NCI-H82 (cell line): ENCODE results near the gene FRMPD4.

Experiments
- DNase-seq: peaks from one replicate; lab custom pipeline; 2025; lab: John Stamatoyannopoulos, UW

Gene FRMPD4

GRCh38 chrX:12301288-12301687 is 163.0 kb downstream of the FRMPD4 start:
- no peak for DNase-seq

- no peak for DNase-seq
Measured at GRCh38 chrX:12304261-12304660, 166.0 kb downstream of the FRMPD4 start.

- no peak for DNase-seq
Measured at GRCh38 chrX:12307961-12308360, 169.7 kb downstream of the FRMPD4 start.

GRCh38 chrX:12308420-12308819 is 170.1 kb downstream of the FRMPD4 start:
- DNase-seq, result no peak

GRCh38 chrX:12309040-12309743 is 170.9 kb downstream of the FRMPD4 start:
- DNase-seq, result no peak

- no peak for DNase-seq
Measured at GRCh38 chrX:12309744-12310076, 171.4 kb downstream of the FRMPD4 start.

GRCh38 chrX:12314651-12315050 is 176.4 kb downstream of the FRMPD4 start:
- no peak for DNase-seq

GRCh38 chrX:12315526-12315925 is 177.3 kb downstream of the FRMPD4 start:
- DNase-seq, result no peak

- peak; percentile 28 for DNase-seq
Measured at GRCh38 chrX:12319003-12319519, 180.8 kb downstream of the FRMPD4 start.

- peak; percentile 34 for DNase-seq
Measured at GRCh38 chrX:12319992-12320391, 181.7 kb downstream of the FRMPD4 start.

GRCh38 chrX:12322031-12322430 is 183.8 kb downstream of the FRMPD4 start:
- DNase-seq, result no peak

GRCh38 chrX:12325171-12325570 is 186.9 kb downstream of the FRMPD4 start:
- no peak for DNase-seq

- DNase-seq, result no peak
Measured at GRCh38 chrX:12327836-12328235, 189.6 kb downstream of the FRMPD4 start.

- DNase-seq, result no peak
Measured at GRCh38 chrX:12329476-12329875, 191.2 kb downstream of the FRMPD4 start.

GRCh38 chrX:12330841-12331240 is 192.6 kb downstream of the FRMPD4 start:
- no peak for DNase-seq

- DNase-seq, result peak; percentile 78
Measured at GRCh38 chrX:12332786-12333347, 194.6 kb downstream of the FRMPD4 start.

- DNase-seq, result no peak
Measured at GRCh38 chrX:12339921-12340320, 201.6 kb downstream of the FRMPD4 start.

- no peak for DNase-seq
Measured at GRCh38 chrX:12344954-12345353, 206.7 kb downstream of the FRMPD4 start.

GRCh38 chrX:12349201-12349600 is 210.9 kb downstream of the FRMPD4 start:
- peak; percentile 28 for DNase-seq

- no peak for DNase-seq
Measured at GRCh38 chrX:12352922-12353321, 214.6 kb downstream of the FRMPD4 start.

- no peak for DNase-seq
Measured at GRCh38 chrX:12360383-12360782, 222.1 kb downstream of the FRMPD4 start.

GRCh38 chrX:12360986-12361598 is 222.8 kb downstream of the FRMPD4 start:
- no peak for DNase-seq

GRCh38 chrX:12363216-12363615 is 224.9 kb downstream of the FRMPD4 start:
- no peak for DNase-seq
